H54 (cell line): ENCODE data around the gene GJD2.

Experiments used
- DNase-seq: peaks from one replicate; pipeline ENCODE4 v3.0.0; 2011; ENCODE audit warnings: low spot score, mixed read lengths; ENCODE audit not compliant: insufficient read length
- FAIRE-seq: peaks from 3 replicates; lab custom pipeline; 2011; peaks lifted over from hg19 to GRCh38; lab: Jason Lieb, UNC
- POLR2A ChIP-seq: IDR thresholded peaks from 2 replicates; pipeline ENCODE4 v1.6.1; 2011; ENCODE audit warnings: low read depth, mild to moderate bottlenecking, low read length

The GJD2 gene

GRCh38 chr15:34757262-34757661 lies 2.5 kb upstream of the GJD2 start:
- no peak for DNase-seq
- TF ChIP-seq POLR2A = no peak
- no peak for FAIRE-seq

DNA sequence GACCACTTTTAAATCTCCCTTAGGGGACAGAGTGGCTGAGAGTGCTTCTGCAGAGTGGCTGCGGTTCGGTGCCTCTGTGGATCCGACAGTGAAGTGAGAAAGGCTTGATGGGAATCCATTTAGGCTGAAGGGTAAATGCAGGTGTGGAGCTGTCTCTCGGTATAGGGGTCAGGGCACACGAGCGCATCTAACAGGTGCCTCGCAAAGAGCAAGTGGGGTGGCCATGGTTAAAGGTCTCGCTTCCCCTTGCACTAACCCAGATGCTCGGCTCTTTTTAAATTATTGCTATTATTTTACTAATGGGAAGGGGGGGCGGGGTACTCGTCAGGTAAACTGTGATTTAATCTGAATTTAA lies 598 bp upstream of the GJD2 start:
- DNase-seq (no peak), FAIRE-seq (no peak)
- TF ChIP-seq POLR2A = 0 out of 2 replicates have a peak, but pooled peaks have one; percentile 8

DNA sequence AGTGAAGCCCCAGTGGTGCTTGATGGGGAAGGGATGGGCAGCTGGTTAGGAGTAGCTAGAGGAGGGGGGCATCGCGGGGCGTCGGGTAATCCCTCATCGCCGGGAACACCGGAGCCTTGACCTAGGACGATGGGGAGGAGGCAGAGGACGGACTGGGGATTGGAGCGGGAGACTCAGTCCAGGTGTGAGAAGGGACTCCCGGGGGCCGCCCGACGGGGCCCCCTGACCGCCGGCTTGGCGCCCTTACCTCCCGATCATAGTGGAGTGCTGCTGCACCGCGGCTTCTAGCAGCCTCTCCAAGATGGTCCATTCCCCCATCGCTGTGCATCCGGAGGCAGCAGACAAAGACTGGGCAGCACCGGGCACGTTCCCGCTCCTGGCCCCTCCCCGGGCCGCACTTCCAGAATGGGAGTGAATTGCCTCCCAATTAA lies 612 bp downstream of the GJD2 start:
- no peak for TF ChIP-seq POLR2A
- no peak for FAIRE-seq
- DNase-seq = no peak

- FAIRE-seq (peak; percentile 23), DNase-seq (peak; percentile 48)
- TF ChIP-seq POLR2A = no peak
Observed at GRCh38 chr15:34753236-34753894, 1.4 kb downstream of the GJD2 start.

DNA sequence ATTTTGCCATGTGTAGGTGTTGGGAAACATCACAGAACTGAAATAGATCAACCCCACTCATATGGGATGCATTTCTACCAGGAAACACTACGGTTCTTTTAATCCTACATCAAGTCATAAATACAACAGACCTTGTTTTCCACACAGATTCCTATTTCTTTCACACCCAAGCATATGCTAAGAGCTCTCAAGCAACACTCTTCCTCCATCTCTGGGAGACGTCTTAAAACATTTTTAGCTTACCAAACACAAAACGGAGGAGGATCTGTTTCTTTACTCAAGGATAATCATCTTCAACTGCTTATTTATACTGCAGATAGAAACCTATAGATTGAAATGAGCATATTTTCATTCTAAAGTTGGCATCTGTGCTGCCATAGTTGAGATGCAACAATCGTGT lies 5.1 kb downstream of the GJD2 start:
- DNase-seq = no peak
- TF ChIP-seq POLR2A = no peak
- no peak for FAIRE-seq

DNA sequence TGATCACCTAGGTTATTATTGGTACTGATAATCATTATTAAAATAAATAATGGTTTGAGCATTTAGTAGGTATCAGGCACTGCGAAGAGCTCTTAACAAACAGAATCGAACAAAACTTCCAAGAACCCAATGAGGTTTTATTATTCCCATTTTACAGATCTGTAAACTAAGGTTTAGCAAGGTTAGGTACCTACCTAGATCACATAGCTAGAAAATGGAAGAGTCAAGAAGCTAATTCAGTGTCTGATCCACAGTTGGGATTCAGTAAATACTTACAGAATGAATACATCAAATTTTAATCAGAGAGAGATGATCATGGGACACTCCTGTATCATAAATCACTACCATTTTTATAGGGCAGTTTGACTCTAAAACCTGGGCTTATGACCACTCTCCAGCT lies 15.5 kb downstream of the GJD2 start:
- FAIRE-seq (no peak), DNase-seq (no peak)
- no peak for TF ChIP-seq POLR2A

- TF ChIP-seq POLR2A = no peak
Observed at GRCh38 chr15:34738002-34738401, 16.8 kb downstream of the GJD2 start.

GRCh38 chr15:34737477-34737876 lies 17.3 kb downstream of the GJD2 start:
- no peak for DNase-seq
- no peak for TF ChIP-seq POLR2A
- peak; percentile 52 for FAIRE-seq

More at GRCh38 chr15:34738002-34738401, 16.8 kb downstream of the GJD2 start:
- FAIRE-seq = no peak
- no peak for DNase-seq

- DNase-seq (no peak), FAIRE-seq (no peak)
- no peak for TF ChIP-seq POLR2A
Observed at GRCh38 chr15:34734303-34734702, 20.5 kb downstream of the GJD2 start.

DNA sequence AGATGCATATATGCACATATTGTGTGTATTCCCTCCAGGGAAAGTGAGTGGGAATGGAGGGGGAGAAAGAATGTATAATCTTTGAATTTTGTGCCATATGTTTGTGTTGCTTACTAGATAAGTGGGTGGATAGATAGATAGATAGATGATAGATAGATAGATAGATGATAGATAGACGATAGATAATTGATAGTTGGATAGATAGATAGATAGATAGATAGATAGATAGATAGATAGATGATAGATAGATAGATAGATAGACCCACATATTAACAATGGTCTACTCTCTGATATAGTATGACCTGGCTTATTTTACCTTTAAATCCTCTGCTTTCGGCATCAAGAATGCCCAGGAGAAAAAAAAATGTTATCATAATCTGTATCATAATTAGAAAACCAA lies 21.2 kb downstream of the GJD2 start:
- DNase-seq (no peak), FAIRE-seq (no peak)
- no peak for TF ChIP-seq POLR2A

DNA sequence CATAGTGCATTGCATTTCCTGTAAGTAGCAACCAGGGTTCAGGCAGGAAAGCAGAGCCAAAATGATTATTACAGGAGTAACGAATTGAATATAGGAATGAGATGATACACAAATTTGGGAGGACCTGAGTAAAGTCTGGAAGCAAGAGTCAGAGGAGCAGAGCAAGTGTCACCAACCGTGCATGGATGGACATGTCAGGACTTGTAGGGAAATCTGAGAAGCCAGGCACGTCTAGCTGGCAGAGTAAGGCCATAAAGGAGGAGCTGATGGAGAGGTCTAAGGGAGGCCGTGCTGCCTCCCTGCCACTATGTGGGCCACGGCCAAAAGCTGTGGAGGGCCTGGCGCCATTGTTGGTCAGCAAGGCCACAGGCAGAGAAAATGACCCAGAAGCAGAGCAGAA lies 22.4 kb downstream of the GJD2 start:
- no peak for FAIRE-seq
- DNase-seq = no peak
- TF ChIP-seq POLR2A = no peak

- no peak for FAIRE-seq
- no peak for DNase-seq
- no peak for TF ChIP-seq POLR2A
Observed at GRCh38 chr15:34730701-34731100, 24.1 kb downstream of the GJD2 start.

- no peak for TF ChIP-seq POLR2A
- DNase-seq = no peak
- FAIRE-seq = no peak
Observed at GRCh38 chr15:34729886-34730285, 24.9 kb downstream of the GJD2 start.

GRCh38 chr15:34729056-34729455 lies 25.7 kb downstream of the GJD2 start:
- no peak for TF ChIP-seq POLR2A
- no peak for FAIRE-seq
- no peak for DNase-seq

- FAIRE-seq = no peak
- TF ChIP-seq POLR2A = no peak
- no peak for DNase-seq
Observed at GRCh38 chr15:34726406-34727100, 28.2 kb downstream of the GJD2 start.
